GM23248 (cell line): Measurements from ENCODE around the gene ZFAND3. TPM values are rescaled to one million over a fixed set of nuclear protein-coding genes. Genes with fewer than 3 reads are reported as not detected.

Experiments used
- DNase-seq: peaks from one replicate; pipeline ENCODE4 v3.0.0-alpha.2; 2015
- H2AFZ ChIP-seq: fragments of 200-600 bp; sonication (generic); 2 replicates; pipeline ENCODE4 v1.6.1; 2016; ENCODE audit warnings: antibody characterized with exemption
- H3F3A ChIP-seq: fragments of 200-600 bp; sonication (generic); 2 replicates; pipeline ENCODE4 v1.6.1; 2016; ENCODE audit warnings: mild to moderate bottlenecking, antibody characterized with exemption, mixed run types; ENCODE audit not compliant: insufficient read depth
- H3K27ac ChIP-seq: fragments of 200-600 bp; sonication (generic); 2 replicates; pipeline ENCODE4 v1.5.1; 2016; ENCODE audit warnings: mild to moderate bottlenecking
- H3K27me3 ChIP-seq: fragments of 200-600 bp; sonication (generic); replicated peaks from 2 replicates; pipeline ENCODE4 v1.6.1; 2016; ENCODE audit warnings: mild to moderate bottlenecking; ENCODE audit not compliant: insufficient read depth
- H3K36me3 ChIP-seq: fragments of 200-600 bp; sonication (generic); 2 replicates; pipeline ENCODE4 v1.6.1; 2016; ENCODE audit warnings: low read depth, mild to moderate bottlenecking
- H3K4me1 ChIP-seq: fragments of 200-600 bp; sonication (generic); 2 replicates; pipeline ENCODE4 v1.6.1; 2016; ENCODE audit warnings: mild to moderate bottlenecking; ENCODE audit not compliant: insufficient read depth
- H3K4me2 ChIP-seq: fragments of 200-600 bp; sonication (generic); one replicate; pipeline ENCODE4 v1.6.1; 2016; ENCODE audit warnings: mild to moderate bottlenecking; ENCODE audit not compliant: unreplicated experiment
- H3K4me3 ChIP-seq: fragments of 200-600 bp; sonication (generic); 2 replicates; pipeline ENCODE4 v1.5.1; 2016; ENCODE audit warnings: mild to moderate bottlenecking
- H3K79me2 ChIP-seq: fragments of 200-600 bp; sonication (generic); 2 replicates; pipeline ENCODE4 v1.6.1; 2016; ENCODE audit warnings: mild to moderate bottlenecking; ENCODE audit not compliant: insufficient read depth
- H3K9ac ChIP-seq: fragments of 200-600 bp; sonication (generic); 2 replicates; pipeline ENCODE4 v1.6.1; 2016; ENCODE audit warnings: mild to moderate bottlenecking
- H3K9me2 ChIP-seq: fragments of 200-600 bp; sonication (generic); 2 replicates; pipeline ENCODE4 v1.6.1; 2016; ENCODE audit warnings: mixed run types, mild to moderate bottlenecking, moderate library complexity; ENCODE audit not compliant: insufficient read depth
- H3K9me3 ChIP-seq: fragments of 200-600 bp; sonication (generic); one replicate; pipeline ENCODE4 v1.6.1; 2017; ENCODE audit warnings: low read depth
- H4K20me1 ChIP-seq: fragments of 200-600 bp; sonication (generic); 2 replicates; pipeline ENCODE4 v1.6.0; 2016; ENCODE audit not compliant: insufficient read depth
- EZH2 ChIP-seq: fragments of 200-600 bp; sonication (generic); IDR thresholded peaks from 2 replicates; pipeline ENCODE4 v1.6.1; 2018; ENCODE audit warnings: antibody characterized with exemption, mild to moderate bottlenecking; ENCODE audit not compliant: insufficient read depth, poor library complexity, severe bottlenecking
- EZH2phosphoT487 ChIP-seq: fragments of 200-600 bp; sonication (generic); IDR thresholded peaks from 2 replicates; pipeline ENCODE4 v1.6.1; 2018; ENCODE audit warnings: antibody characterized with exemption, moderate library complexity, mild to moderate bottlenecking, low read depth; ENCODE audit not compliant: insufficient read depth
- WGBS, 2 experiments: methylation state at CpG; one replicate each; pipeline ENCODE4 v1.1.6; 2015 to 2017; ENCODE audit warnings: low lambda C conversion rate in 2 of 2, low coverage in 1 of 2; ENCODE audit errors: missing lambda C conversion rate in 2 of 2; 5-methylcytosine and 5-hydroxymethylcytosine counted together
- in situ Hi-C: fragments of 300-500 bp; cut with MboI; formaldehyde crosslinking; loops from 2 replicates; pipeline ENCODE4 v1.15.0; 2020
- polyA plus RNA-seq: library from polyadenylated mRNA; unstranded; fragments of >200 nt; fragmentation: Nextera tagmentation; extraction: Ambion mirVana; gene quantifications from 2 replicates; pipeline ENCODE4 v1.2.1, GENCODE V29; 2016
- total RNA-seq: library from RNA; depleted of rRNA; stranded (reverse); fragments of >200 nt; shearing (Covaris generic); gene quantifications from 2 replicates; pipeline ENCODE4 v1.2.3, GENCODE V29; 2014

The ZFAND3 gene
- total and polyA plus RNA-seq, 2 experiments from 2014 or later: 27.5 to 40.0 TPM

DNA sequence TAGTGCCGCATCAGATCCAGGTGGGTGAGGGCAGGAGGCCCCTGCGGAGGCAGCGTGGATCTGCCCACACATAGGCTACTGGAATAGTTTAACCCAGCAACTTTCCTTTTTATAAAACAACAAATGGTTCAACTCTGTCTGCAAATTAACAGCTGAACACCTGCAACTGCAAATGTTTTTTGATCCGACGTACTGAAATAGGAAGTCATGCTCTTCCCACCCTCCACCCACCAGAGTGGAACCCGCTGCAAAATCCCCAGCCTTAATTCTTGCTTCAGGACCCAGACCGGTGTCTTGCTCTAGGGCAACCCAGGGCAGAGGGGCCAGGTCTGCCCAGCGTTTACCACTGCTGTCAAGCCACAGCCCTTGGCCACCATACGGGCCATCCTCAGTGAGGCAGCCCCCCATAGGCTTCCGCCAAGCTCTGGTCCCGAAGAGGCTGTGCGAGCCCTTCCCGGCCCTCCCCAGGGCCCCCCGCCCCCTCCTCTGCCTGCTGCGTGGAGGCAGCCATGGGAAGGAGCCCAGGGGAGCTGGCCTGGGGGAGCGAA is 334.3 kb downstream of the ZFAND3 start:
- Histone ChIP-seq H3K9me2 (no peaks in the 10 kb centered on the region), H3K27me3 (no peaks in the 10 kb centered on the region), H3K4me1 (no peaks in the 10 kb centered on the region), H3K4me2 (no peak overlapping the region), H3K36me3 (no peaks in the 10 kb centered on the region), H3F3A (no peaks in the 10 kb centered on the region), H2AFZ (no peak overlapping the region), H3K79me2 (peaks cover 20% of the 10 kb centered on the region), H3K9ac (no peak overlapping the region), H3K27ac (no peak overlapping the region), H4K20me1 (no peaks in the 10 kb centered on the region), H3K9me3 (no peaks in the 10 kb centered on the region), H3K4me3 (no peak overlapping the region)
- no peak for DNase-seq
- 93 to 99% methylated on average over 9 to 16 of the region's 16 CpGs for WGBS, 2 experiments
- TF ChIP-seq EZH2phosphoT487 (no peak), EZH2 (no peak)
- in situ Hi-C loops: no loop called here

DNA sequence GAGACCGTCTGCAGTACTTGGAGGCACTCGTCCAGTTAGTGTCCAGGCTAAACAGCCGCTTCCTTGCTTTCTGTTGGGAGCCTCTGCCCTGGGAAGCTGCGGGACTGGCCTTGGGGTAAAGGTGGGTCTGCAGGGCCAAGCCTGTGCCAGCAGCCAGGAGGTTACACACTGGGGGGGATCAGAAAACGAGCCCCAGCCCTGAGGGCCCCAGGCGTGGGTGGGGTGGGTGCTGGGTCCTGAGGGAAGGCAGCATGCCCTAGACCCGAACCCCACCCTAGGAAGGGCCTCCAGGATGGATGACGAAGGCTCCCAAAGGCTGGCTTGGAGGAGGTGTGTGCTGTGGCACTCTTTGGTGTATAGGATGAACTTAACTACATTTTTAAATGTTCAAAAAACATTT is 335.2 kb downstream of the ZFAND3 start:
- no peaks in the 10 kb centered on the region for H4K20me1 ChIP-seq

DNA sequence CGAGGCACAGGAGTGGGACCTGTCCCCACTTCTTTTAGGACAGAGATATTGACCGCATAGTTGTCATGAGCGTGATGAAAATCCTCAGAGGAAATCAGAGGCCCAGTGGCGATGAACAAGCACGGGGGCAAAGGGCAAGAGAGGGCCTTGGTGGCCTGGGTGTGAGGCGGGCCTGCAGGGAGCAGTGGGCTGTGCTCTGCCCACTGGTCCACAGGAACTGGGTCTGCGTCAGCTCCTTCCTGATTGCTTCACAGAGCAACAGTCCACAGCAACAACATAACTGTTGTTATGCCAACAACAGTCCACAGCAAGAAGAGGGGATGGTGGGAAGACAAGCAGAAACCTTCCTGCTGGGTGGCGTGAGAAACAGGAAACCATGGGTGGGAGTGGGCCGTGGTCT is 335.6 kb downstream of the ZFAND3 start:
- no peak for TF ChIP-seq EZH2
- no peak for TF ChIP-seq EZH2phosphoT487
- peaks cover 10% of the 10 kb centered on the region; the same call in 1 of the 2 replicates for H3K79me2 ChIP-seq
- no peak for DNase-seq
- no peak overlapping the region for H3K4me3 ChIP-seq
- H2AFZ ChIP-seq: no peak overlapping the region
- no peaks in the 10 kb centered on the region for H3K9me3 ChIP-seq
- no peaks in the 10 kb centered on the region for H4K20me1 ChIP-seq
- no peak overlapping the region for H3K27ac ChIP-seq
- WGBS, 2 experiments: 90 to 91% methylated on average over 9 of the region's 9 CpGs
- no peaks in the 10 kb centered on the region for H3K27me3 ChIP-seq
- no peaks in the 10 kb centered on the region for H3K36me3 ChIP-seq
- no peaks in the 10 kb centered on the region for H3F3A ChIP-seq
- in situ Hi-C loops: no loop called here
- no peak overlapping the region for H3K9ac ChIP-seq
- no peaks in the 10 kb centered on the region for H3K9me2 ChIP-seq
- no peaks in the 10 kb centered on the region for H3K4me1 ChIP-seq
- H3K4me2 ChIP-seq: no peak overlapping the region

More for the DNA sequence above, 335.2 kb downstream of the ZFAND3 start:
- Histone ChIP-seq H3K9me2 (no peaks in the 10 kb centered on the region), H3K27ac (no peak overlapping the region), H3F3A (no peaks in the 10 kb centered on the region), H3K9ac (no peak overlapping the region), H3K4me1 (no peaks in the 10 kb centered on the region), H3K4me3 (no peak overlapping the region), H3K27me3 (no peaks in the 10 kb centered on the region), H3K4me2 (no peak overlapping the region), H2AFZ (no peak overlapping the region), H3K36me3 (no peaks in the 10 kb centered on the region), H3K9me3 (no peaks in the 10 kb centered on the region), H3K79me2 (peaks cover 13% of the 10 kb centered on the region; the same call in 1 of the 2 replicates)
- no peak for TF ChIP-seq EZH2phosphoT487
- TF ChIP-seq EZH2: no peak
- in situ Hi-C loops: no loop called here
- DNase-seq: no peak
- WGBS, 2 experiments: 91 to 94% methylated on average over 8 of the region's 8 CpGs

GRCh38 chr6:38155621-38156204 is 336.2 kb downstream of the ZFAND3 start:
- no peaks in the 10 kb centered on the region for H4K20me1 ChIP-seq
- no peak for TF ChIP-seq EZH2
- no peak for TF ChIP-seq EZH2phosphoT487
- no peaks in the 10 kb centered on the region for H3K4me1 ChIP-seq
- H3K9ac ChIP-seq: no peak overlapping the region
- 0 out of 2 replicates have a peak, but pooled peaks cover 4% of the 10 kb centered on the region for H3K79me2 ChIP-seq
- H3F3A ChIP-seq: no peaks in the 10 kb centered on the region
- H3K27me3 ChIP-seq: no peaks in the 10 kb centered on the region
- 77 to 85% methylated on average over 6 of the region's 6 CpGs for WGBS, 2 experiments
- no peaks in the 10 kb centered on the region for H3K36me3 ChIP-seq
- no peak overlapping the region for H3K27ac ChIP-seq
- in situ Hi-C loops: no loop called here
- H2AFZ ChIP-seq: no peak overlapping the region
- no peak overlapping the region for H3K4me2 ChIP-seq
- DNase-seq: no peak
- no peak overlapping the region for H3K4me3 ChIP-seq
- H3K9me2 ChIP-seq: no peaks in the 10 kb centered on the region
- no peaks in the 10 kb centered on the region for H3K9me3 ChIP-seq
